HepG2 (cell line): Measurements from ENCODE around the gene OBSL1. TPM values are rescaled to one million over a fixed set of nuclear protein-coding genes. Genes with fewer than 3 reads are reported as not detected.

Experiments
- CREB1 ChIP-seq, 2 experiments: fragments of 450-650 bp in 1 of 2; IDR thresholded peaks; 2 replicates each; pipeline ENCODE4 v1.6.1; 2016 to 2017; ENCODE audit warnings: control low read depth in 1 of 2, mild to moderate bottlenecking in 1 of 2, missing compliant biosample characterization in 1 of 2, missing genetic modification characterization in 1 of 2
- FOXA1 ChIP-seq, 2 experiments: fragments of 450-650 bp in 1 of 2; sonication (generic) in 1 of 2; formaldehyde crosslinking in 1 of 2; IDR thresholded peaks; 2 replicates each; pipeline versions ENCODE4 v1.4.0 to v1.6.1; 2016 to 2020; ENCODE audit warnings: missing genetic modification reagents in 1 of 2
- IRX3 ChIP-seq: sonication (generic); formaldehyde crosslinking; IDR thresholded peaks from 2 replicates; pipeline ENCODE4 v1.8.1; 2023; ENCODE audit warnings: mild to moderate bottlenecking, low read depth, missing genetic modification reagents, borderline replicate concordance
- RARA ChIP-seq: IDR thresholded peaks from 2 replicates; pipeline ENCODE4 v1.6.1; 2016; ENCODE audit warnings: missing genetic modification reagents, missing compliant biosample characterization
- RFXAP ChIP-seq: sonication (generic); formaldehyde crosslinking; IDR thresholded peaks from 2 replicates; pipeline ENCODE4 v1.4.0; 2020; ENCODE audit warnings: missing genetic modification reagents, borderline replicate concordance
- RXRA ChIP-seq: sonication (generic); formaldehyde crosslinking; IDR thresholded peaks from 2 replicates; pipeline ENCODE4 v1.5.1; 2020; ENCODE audit warnings: missing genetic modification reagents
- SIN3A ChIP-seq: IDR thresholded peaks from 2 replicates; pipeline ENCODE4 v1.6.1; 2011; ENCODE audit warnings: low read depth, mild to moderate bottlenecking, control low read depth, low read length, borderline replicate concordance
- SRSF1 ChIP-seq: fragments of 200-400 bp; formaldehyde crosslinking; optimal IDR thresholded peaks from 2 replicates; pipeline ENCODE3; 2017; ENCODE audit warnings: mild to moderate bottlenecking, low read depth, low read length, moderate library complexity
- TBX2 ChIP-seq: sonication (generic); formaldehyde crosslinking; IDR thresholded peaks from 2 replicates; pipeline ENCODE4 v1.5.0; 2020; ENCODE audit warnings: missing genetic modification reagents, mild to moderate bottlenecking, borderline replicate concordance
- ZFP37 ChIP-seq: sonication (generic); formaldehyde crosslinking; IDR thresholded peaks from 2 replicates; pipeline ENCODE4 v1.4.0; 2020; ENCODE audit warnings: missing genetic modification reagents, borderline replicate concordance
- ZNF143 ChIP-seq: sonication (generic); formaldehyde crosslinking; IDR thresholded peaks from 2 replicates; pipeline ENCODE4 v1.4.0; 2020; ENCODE audit warnings: missing genetic modification reagents
- polyA plus RNA-seq, 8 experiments: library from polyadenylated mRNA; depleted of rRNA in 3 of 8; stranded (reverse) in 7 of 8; unstranded in 1 of 8; fragments of >200 nt; fragmentation: Illumina TruSeq in 4 of 8; extraction: Trizol in 4 of 8; gene quantifications; 2 replicates each; pipeline versions ENCODE4 v1.2.1 to v1.2.3, GENCODE V29; 2011 to 2016; ENCODE audit warnings: low read depth in 4 of 8, missing spikeins in 1 of 8, mixed read lengths in 1 of 8; ENCODE audit not compliant: insufficient read depth in 1 of 8
- total RNA-seq, 5 experiments: library from RNA; depleted of rRNA; stranded (reverse); fragments of >200 nt; fragmentation: Illumina TruSeq; extraction: Trizol; gene quantifications; 2 replicates each; pipeline ENCODE4 v1.2.3, GENCODE V29; 2016; ENCODE audit warnings: low read depth in 1 of 5
- TF ChIP-seq, protein P1 (sequence below): sonication (generic); formaldehyde crosslinking; IDR thresholded peaks from one replicate; pipeline ENCODE4 v1.5.1; 2020; ENCODE audit warnings: mild to moderate bottlenecking, missing genetic modification reagents; ENCODE audit errors: not compliant biosample characterization
- TF ChIP-seq, protein P2 (sequence below): sonication (generic); formaldehyde crosslinking; IDR thresholded peaks from 2 replicates; pipeline ENCODE4; 2020; ENCODE audit warnings: missing genetic modification reagents, mild to moderate bottlenecking, borderline replicate concordance
- TF ChIP-seq, protein P3 (sequence below): IDR thresholded peaks from 2 replicates; pipeline ENCODE4 v1.6.1; 2016

Gene OBSL1
- total and polyA plus RNA-seq, 2 of the 13 experiments (the other 11 are each of a cell fraction or from before 2014, with no cell fraction given) = 86.7 to 218 TPM

DNA sequence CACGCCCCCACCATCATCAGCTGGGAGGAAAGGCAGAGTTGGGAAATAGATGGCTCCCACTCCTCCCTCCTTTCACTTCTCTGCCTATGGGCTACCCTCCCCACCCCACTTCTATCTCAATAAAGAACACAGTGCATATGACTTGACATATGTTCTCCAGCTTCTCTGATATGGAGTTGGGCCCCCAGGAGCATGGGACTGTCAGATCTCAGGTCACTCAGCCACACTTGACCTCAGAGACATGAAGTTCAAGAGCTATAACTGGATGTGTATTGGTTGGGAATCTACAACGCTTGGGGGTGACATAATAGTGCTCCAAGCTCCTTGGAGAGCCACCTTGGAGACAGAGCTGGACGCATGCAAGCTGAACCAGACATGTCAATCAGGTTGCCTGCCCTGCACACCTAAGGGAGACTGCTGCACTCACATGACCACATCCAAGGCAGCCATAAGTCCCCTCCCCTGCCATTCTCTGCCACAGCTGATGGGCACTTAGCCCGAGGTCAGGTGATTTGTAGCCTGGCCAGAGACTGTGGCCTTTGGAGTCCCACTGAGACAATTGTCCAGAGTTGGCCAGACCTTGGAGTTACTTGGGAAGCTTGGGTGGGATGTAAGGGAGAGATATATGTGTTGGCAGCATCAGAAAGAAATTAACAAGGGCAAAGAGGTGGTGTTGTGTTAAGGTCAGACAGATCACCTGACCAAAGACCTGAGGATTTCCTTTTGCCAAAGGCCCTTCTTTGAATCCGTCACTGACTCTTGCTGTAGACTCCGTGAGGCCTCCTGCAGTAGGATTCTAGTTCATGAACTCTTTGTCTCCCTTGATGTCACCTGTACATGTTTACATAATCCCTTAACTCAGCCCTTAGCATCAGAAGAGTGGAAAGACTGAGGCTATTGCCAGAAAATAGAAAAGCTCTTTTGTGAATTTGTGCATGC, 4.5 kb upstream of the OBSL1 start (continued):
- TF ChIP-seq, protein P1, sequence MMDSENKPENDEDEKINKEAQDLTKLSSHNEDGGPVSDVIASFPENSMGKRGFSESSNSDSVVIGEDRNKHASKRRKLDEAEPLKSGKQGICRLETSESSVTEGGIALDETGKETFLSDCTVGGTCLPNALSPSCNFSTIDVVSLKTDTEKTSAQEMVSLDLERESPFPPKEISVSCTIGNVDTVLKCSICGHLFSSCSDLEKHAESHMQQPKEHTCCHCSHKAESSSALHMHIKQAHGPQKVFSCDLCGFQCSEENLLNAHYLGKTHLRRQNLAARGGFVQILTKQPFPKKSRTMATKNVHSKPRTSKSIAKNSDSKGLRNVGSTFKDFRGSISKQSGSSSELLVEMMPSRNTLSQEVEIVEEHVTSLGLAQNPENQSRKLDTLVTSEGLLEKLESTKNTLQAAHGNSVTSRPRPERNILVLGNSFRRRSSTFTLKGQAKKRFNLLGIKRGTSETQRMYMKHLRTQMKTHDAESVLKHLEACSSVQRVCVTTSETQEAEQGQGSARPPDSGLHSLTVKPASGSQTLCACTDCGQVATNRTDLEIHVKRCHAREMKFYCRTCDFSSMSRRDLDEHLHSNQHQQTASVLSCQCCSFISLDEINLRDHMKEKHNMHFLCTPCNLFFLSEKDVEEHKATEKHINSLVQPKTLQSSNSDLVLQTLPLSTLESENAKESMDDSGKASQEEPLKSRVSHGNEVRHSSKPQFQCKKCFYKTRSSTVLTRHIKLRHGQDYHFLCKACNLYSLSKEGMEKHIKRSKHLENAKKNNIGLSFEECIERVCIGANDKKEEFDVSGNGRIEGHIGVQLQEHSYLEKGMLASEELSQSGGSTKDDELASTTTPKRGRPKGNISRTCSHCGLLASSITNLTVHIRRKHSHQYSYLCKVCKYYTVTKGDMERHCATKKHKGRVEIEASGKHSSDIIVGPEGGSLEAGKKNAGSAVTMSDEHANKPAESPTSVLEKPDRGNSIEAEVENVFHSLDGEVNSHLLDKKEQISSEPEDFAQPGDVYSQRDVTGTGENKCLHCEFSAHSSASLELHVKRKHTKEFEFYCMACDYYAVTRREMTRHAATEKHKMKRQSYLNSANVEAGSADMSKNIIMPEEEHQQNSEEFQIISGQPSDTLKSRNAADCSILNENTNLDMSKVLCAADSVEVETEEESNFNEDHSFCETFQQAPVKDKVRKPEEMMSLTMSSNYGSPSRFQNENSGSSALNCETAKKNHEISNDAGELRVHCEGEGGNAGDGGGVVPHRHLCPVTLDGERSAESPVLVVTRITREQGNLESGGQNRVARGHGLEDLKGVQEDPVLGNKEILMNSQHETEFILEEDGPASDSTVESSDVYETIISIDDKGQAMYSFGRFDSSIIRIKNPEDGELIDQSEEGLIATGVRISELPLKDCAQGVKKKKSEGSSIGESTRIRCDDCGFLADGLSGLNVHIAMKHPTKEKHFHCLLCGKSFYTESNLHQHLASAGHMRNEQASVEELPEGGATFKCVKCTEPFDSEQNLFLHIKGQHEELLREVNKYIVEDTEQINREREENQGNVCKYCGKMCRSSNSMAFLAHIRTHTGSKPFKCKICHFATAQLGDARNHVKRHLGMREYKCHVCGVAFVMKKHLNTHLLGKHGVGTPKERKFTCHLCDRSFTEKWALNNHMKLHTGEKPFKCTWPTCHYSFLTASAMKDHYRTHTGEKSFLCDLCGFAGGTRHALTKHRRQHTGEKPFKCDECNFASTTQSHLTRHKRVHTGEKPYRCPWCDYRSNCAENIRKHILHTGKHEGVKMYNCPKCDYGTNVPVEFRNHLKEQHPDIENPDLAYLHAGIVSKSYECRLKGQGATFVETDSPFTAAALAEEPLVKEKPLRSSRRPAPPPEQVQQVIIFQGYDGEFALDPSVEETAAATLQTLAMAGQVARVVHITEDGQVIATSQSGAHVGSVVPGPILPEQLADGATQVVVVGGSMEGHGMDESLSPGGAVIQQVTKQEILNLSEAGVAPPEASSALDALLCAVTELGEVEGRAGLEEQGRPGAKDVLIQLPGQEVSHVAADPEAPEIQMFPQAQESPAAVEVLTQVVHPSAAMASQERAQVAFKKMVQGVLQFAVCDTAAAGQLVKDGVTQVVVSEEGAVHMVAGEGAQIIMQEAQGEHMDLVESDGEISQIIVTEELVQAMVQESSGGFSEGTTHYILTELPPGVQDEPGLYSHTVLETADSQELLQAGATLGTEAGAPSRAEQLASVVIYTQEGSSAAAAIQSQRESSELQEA (CRISPR knock-in tag) = no peak
- TF ChIP-seq CREB1 (IDR thresholded peaks at IDR 0.05) = no peak
- TF ChIP-seq CREB1 (CRISPR knock-in tag; IDR thresholded peaks at IDR 0.05) = no peak; the same call in 1 of the 2 replicates
- TF ChIP-seq, protein P2, sequence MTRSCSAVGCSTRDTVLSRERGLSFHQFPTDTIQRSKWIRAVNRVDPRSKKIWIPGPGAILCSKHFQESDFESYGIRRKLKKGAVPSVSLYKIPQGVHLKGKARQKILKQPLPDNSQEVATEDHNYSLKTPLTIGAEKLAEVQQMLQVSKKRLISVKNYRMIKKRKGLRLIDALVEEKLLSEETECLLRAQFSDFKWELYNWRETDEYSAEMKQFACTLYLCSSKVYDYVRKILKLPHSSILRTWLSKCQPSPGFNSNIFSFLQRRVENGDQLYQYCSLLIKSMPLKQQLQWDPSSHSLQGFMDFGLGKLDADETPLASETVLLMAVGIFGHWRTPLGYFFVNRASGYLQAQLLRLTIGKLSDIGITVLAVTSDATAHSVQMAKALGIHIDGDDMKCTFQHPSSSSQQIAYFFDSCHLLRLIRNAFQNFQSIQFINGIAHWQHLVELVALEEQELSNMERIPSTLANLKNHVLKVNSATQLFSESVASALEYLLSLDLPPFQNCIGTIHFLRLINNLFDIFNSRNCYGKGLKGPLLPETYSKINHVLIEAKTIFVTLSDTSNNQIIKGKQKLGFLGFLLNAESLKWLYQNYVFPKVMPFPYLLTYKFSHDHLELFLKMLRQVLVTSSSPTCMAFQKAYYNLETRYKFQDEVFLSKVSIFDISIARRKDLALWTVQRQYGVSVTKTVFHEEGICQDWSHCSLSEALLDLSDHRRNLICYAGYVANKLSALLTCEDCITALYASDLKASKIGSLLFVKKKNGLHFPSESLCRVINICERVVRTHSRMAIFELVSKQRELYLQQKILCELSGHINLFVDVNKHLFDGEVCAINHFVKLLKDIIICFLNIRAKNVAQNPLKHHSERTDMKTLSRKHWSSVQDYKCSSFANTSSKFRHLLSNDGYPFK = no peak
- 0 out of 2 replicates have a peak, but pooled peaks have one; percentile 27 for TF ChIP-seq IRX3 (CRISPR knock-in tag)
- peak; percentile 66; the same call in 1 of the 2 replicates for TF ChIP-seq ZFP37 (CRISPR knock-in tag)
- no peak for TF ChIP-seq TBX2 (CRISPR knock-in tag)
- TF ChIP-seq RXRA (CRISPR knock-in tag) = peak; percentile 18; the same call in 1 of the 2 replicates
- no peak for TF ChIP-seq SRSF1
- no peak for TF ChIP-seq ZNF143
- no peak for TF ChIP-seq FOXA1 (IDR thresholded peaks at IDR 0.05)
- peak; percentile 84 for TF ChIP-seq FOXA1 (CRISPR knock-in tag; IDR thresholded peaks at IDR 0.05)
- TF ChIP-seq SIN3A = 0 out of 2 replicates have a peak, but pooled peaks have one; percentile 18
- 0 out of 2 replicates have a peak, but pooled peaks have one; percentile 34 for TF ChIP-seq RFXAP (CRISPR knock-in tag)
- peak; percentile 95 for TF ChIP-seq RARA (CRISPR knock-in tag)
- TF ChIP-seq, protein P3, sequence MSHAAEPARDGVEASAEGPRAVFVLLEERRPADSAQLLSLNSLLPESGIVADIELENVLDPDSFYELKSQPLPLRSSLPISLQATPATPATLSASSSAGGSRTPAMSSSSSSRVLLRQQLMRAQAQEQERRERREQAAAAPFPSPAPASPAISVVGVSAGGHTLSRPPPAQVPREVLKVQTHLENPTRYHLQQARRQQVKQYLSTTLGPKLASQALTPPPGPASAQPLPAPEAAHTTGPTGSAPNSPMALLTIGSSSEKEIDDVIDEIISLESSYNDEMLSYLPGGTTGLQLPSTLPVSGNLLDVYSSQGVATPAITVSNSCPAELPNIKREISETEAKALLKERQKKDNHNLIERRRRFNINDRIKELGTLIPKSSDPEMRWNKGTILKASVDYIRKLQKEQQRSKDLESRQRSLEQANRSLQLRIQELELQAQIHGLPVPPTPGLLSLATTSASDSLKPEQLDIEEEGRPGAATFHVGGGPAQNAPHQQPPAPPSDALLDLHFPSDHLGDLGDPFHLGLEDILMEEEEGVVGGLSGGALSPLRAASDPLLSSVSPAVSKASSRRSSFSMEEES = 0 out of 2 replicates have a peak, but pooled peaks have one; percentile 39
